Superior temporal gyrus (tissue), 1 donor: ENCODE results near the gene ARSG.

Experiments used
- DNase-seq: peaks from one replicate; pipeline ENCODE4 v3.0.0-alpha.2; 2016; ENCODE audit errors: extremely low spot score

The ARSG gene

GRCh38 chr17:68377771-68378267 lies 86.5 kb downstream of the ARSG start:
- DNase-seq, result no peak

DNA sequence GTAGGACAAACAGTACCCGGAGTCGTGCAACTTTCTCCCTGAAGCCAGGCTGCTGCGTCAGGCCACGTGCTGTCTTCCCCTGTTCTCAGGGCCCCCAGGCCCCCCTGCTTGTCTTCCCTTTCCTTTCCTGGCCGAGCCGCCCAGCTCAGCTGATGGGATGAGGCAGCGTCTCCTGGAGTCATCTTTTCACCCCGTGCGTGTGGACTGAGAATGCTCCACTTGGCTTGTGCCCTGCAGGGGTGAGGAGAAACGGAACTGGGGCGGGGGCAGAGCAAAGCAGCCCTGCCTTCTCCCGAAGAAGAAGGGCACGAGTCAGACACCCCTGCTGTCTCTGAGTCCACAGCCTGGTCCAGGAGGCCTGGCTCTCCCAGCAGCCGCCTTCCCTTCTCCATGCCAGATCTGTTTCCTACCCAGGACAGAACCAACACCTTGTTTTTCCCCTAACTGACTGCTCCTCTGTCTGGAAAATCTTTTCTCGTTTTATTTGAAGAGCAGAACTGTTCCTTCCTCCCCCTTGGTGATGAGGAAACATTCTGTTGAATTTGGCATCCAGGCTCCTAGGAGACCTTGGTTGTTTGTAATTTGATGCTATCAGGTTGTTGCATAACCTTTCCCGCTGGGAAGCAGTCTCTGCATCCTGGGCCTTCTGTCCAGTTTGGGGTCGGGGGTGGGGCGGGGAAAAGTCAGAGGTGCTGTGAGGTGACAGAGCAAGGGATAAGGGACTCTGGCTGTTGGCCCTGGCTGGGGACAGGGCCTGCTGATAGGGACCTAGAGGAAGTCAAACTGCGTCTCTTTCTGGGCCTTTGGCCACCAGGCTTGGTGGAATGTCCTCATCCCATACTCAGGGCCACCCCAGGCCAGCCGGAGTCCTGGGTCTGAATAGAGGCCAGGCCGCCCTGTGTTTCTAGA lies 87.2 kb downstream of the ARSG start:
- no peak for DNase-seq

GRCh38 chr17:68379177-68379510 lies 87.8 kb downstream of the ARSG start:
- DNase-seq, result no peak

DNA sequence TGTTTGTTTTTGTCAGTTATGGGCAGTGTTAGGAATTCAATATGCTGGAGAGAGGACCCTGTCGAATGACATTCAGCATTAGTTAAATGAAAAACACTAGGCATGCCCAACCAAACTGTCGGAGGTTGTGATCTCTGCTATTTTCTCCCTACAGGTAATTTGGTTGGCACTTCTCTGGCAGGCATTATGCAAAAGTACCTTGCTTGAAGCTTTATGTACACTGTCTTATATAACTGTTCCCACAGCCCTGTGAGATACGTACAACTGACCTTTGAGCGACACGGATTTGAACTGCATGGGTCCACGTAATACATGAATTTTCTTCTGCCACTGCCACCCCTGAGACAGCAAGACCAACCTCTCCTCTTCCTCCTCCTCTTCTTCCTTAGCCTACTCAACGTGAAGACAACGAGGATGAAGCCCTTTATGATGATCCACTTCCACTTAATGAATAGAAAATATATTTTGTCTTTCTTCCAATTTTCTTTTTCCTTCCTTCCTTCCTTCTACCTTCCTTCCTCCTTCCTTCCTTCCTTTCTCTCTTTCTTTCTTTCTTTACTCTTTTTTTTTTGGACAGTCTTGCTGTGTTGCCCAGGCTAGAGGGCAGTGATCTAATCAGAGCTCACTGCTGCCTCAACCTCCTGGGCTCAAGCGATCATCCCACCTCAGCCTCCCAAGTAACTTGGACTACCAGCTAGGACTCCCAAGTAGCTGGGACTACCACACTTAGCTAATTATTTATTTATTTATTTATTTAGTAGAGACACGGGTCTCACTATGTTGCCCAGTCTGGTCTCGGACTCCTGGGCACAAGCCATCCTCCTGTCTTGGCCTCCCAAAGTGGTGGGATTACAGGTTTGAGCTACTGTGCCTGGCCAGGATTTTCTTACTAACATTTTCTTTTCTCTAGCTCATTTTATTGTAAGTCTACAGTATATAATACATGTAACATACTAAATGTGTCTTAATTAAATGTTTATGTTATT lies 88.7 kb downstream of the ARSG start:
- no peak for DNase-seq

DNA sequence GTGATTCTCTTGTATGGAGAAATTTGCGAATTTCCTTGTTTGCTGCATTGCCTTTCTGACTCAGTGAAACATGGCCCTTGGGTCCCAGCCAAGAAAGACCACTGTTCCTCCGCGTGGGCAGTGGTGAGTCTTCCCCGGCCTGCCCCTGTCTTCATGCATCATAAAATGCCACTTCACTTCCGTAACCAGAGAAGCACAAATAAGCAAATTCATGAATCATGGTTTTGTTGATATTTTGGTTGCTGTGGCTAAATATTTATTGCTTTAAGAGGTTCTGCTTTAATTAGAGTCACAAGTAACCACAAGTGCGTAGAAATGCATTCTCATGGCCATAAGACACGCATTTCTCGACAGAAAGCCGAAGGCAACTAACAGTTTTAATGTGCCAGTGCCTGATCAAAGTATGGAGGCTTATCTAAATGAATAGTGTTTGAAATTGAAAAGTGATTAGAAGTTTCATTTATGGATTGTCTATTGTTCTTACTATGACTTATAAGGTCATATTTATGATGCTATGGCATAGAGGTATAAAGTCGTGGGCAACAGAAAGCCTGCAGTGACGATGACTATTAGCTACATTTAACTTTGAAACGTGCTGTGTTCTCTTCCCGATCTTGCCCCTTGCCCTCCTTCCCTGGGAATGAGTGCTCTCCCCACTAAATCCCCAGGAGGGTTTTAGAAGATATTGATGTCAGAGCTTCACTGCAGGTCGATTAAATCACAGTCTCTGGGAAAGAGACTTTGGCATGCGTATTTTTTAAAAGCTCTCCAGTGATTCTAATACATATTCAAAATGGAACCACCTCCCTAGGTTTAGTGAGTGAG lies 90.0 kb downstream of the ARSG start:
- no peak for DNase-seq

DNA sequence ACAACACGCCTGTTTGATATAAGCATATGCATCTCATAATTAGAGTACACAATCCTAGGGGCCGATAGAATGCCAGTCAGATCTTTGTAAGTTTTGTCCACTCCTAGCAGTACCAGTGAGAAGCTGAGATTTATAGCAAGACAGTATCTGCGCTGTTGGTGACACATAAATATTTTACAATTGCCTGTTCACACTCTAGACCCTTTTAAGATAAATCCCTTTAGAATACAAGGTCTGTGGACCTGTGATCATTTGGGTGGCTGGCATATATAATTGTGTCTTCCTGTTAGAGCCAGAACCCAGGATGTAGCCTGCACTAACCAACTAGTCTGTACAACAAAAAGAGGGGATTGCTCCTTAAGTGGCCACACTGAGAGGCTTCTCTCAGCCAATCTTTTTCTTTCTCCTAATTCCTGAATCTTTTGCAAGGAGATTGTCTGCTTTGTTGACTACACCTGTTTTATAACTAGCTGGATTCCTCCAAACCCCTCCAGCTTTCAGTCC lies 91.3 kb downstream of the ARSG start:
- DNase-seq, result no peak

- DNase-seq, result no peak
Measured at GRCh38 chr17:68383120-68383442, 91.8 kb downstream of the ARSG start.

DNA sequence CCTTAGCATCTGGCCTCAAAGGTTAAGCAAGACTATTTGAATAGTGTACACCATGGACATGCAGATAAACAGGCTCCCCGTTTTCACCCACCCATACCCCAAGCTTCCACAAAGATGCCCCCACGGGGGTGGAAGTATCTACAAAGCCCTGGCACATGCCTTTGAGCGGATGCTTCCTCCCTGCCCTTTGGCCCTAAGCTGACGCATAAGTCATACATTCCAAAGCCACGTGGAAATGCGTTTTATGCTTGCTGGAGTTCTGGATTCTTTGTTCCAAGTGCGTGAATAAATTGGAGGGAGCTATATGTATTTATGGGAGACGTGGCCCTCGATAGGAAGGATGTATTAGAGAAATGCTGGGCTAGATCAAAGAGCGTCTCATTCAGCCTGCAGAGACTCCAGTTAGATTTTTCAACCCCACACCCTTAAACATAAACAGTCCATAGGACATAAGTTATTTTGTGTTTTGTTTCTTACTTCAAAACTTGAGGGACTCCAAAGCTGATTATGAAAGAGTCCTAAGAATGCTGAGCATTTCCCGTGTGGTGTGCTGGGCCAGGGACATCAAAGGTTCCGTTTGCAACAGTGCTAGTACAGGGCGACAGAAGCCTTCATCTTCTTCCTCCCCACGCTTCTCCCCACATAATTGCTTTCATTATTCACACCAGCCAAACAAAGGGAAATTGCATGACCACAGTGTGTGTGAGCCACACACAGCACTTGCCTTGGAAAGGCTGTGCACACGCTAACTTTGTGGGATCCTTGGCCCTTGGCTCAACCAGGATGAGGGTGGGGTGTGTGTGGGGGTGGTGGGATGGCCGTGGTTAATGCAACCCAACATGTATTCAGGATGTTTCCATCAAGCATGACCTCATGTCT lies 92.4 kb downstream of the ARSG start:
- DNase-seq, result no peak

DNA sequence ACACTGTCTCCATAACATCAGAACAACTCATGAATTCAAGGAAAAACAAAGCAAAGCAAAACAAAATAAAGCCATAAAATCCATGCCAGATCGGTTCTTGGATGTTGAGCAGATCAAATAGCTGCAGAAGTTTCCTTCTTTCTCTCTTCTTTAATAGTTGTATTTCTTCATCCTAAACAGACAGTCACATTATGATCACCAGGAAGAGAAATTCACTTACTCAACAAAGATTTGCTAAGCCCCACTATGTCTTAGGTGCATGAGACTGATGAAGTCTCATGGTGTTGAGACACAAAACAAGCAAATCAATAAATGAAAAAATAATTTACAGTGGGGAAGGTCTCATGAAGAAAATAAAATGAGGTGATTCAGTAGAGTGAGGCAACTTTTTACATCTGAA lies 93.2 kb downstream of the ARSG start:
- no peak for DNase-seq

- DNase-seq, result no peak
Measured at GRCh38 chr17:68384941-68385340, 93.6 kb downstream of the ARSG start.

DNA sequence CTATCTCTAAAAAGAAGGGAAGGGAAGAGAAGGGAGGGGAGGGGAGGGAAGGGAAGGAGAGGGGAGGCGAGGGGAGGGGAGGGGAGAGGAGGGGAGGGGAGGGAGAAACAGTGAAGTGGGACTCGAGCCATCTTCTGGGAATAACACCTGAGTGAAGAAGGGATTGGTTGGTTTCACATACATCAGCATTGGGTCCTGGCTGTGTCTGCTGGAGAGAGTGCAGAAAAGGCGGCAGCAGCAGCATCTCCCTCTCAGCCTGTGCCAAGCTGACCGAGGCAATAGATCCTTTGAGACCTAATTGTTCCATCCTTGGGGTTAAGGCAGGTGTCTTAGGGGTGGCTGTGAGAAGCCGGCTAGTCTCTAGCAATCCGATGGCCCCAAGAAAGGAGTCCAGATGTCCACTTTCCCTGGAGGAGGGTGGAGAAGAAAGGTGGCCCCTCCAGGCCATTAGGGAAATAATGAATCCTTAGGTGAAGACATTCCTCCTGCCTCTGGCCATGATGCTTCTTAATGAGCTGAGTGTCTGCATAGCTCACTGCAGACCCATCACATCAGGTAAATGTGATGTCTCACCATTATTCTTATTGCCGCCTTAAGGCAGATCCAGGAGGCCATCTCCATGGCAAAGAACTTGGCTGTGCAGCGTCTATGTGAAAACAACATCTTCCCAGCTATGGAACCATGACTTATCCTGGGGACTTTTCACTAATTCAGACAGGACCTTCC lies 94.4 kb downstream of the ARSG start:
- no peak for DNase-seq

GRCh38 chr17:68387435-68388218 lies 96.3 kb downstream of the ARSG start:
- DNase-seq, result no peak

DNA sequence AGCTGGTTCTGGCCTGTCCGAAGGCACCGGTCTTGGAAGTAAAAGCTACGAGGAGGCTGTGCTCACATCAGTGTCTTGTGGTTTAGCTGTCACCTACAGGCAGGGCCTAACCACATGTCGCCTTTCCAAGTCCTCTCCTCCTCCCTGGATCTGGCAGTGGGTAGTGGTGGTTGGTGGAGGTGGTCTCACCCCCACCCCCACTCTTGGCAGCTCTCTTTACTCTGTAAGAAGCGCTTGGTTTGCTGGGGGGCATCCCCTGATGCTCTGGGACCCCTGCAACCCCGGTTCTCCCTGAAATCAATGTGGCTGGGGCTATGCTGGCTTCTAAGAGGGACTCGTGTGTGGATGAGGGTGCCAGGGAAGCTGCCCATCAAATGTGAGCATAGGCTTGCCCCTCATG lies 97.7 kb downstream of the ARSG start:
- no peak for DNase-seq

GRCh38 chr17:68390888-68391545 lies 99.7 kb downstream of the ARSG start:
- no peak for DNase-seq

GRCh38 chr17:68391561-68392268 lies 100.4 kb downstream of the ARSG start:
- no peak for DNase-seq

DNA sequence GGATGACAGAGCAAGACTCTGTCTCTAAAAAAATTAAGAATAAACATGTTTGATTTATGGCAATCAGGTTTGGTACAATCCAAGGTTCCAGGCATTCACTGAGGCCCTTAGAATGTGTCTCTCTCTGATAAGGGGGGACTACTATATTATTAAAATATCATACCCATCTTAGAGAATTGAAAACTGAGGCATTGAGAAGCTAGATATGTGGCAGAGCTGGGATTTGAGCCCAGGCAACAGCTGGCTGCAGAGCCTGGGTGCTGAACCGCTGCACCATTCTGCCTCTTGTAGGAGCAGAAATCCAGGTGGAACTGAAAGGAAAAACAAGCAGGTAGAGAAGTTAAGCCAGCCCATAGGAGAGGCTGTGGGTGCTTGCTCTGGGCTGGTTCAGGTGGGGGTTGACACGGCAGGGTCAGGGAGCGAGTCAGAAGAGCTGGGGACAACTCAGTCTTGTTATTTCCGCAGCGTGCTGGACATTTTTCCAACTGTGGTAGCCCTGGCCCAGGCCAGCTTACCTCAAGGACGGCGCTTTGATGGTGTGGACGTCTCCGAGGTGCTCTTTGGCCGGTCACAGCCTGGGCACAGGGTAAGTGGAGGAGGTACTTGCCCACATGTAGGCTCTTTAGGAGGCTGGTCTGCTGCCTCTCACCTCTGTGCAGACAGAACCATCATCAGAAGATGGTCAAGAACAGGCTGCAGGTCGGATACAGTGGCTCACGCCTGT lies 103.5 kb downstream of the ARSG start:
- no peak for DNase-seq
